Activated effector memory CD4-positive, alpha-beta T cell treated with anti-CD3 and anti-CD28 coated beads, Interleukin-2, amount 50 U/mL, for 16 hours (primary cell): ENCODE measurements around the gene XRCC1.
"Not testable (repeated sequence)": the region's sequence is repeated elsewhere in the genome, so short reads cannot be mapped to it uniquely, and the experiment has no call there.

ENCODE experiments used
- DNase-seq: peaks from one replicate; pipeline ENCODE4 v3.0.0-alpha.2; 2020

The XRCC1 gene

DNA sequence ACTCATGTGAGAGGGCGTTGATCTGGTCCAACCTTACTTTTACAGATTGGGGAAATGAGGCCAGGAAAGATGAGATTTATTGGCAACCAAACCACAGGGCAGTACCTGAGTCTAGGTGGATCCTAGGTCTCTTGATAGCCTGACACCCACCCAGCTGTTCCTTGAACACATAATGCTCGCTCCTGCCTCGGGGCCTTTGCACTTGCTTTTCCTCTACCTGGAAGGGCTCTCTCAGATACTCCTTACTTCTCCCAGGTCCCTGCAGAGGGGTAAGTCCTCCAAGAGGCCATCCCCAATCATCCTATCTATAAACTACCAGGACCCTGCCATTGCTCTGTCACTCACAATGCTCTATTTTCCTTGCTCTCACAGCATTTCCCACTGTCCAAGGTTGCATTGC, 34.9 kb downstream of the XRCC1 start:
- no peak for DNase-seq

- DNase-seq, result no peak
Measured at GRCh38 chr19:43538922-43539321, 36.4 kb downstream of the XRCC1 start.

DNA sequence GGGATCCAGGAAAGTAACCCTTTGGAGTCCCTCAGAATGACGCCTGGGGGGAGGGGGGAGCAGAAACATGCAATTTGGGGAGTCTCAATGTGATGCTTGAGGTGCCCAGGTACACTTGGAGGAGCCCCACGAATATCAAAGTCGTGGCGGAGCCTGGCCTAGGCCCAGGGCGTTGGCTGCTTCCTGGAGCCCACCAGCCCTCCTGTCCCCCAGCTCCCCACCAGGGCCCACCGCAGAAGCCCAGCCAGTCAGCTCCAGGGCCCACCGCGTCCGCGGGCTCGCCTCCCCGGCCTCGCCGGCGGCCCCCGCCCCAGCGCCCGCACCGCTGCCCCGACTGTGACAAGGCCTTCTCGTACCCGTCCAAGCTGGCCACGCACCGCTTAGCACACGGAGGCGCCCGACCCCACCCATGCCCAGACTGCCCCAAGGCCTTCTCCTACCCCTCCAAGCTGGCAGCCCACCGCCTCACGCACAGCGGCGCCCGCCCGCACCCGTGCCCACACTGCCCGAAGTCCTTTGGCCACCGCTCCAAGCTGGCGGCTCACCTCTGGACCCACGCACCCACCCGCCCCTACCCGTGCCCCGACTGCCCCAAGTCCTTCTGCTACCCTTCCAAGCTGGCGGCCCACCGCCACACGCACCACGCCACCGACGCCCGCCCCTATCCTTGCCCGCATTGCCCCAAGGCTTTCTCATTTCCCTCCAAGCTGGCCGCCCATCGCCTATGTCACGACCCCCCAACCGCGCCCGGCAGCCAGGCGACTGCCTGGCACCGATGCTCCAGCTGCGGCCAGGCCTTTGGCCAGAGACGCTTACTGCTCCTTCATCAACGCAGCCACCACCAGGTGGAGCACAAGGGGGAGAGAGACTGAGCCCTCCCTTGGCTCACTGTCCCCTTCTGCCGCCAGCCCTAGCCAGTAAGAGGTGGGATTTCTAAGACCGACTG, 40.2 kb downstream of the XRCC1 start:
- DNase-seq, result peak; percentile 74

GRCh38 chr19:43534305-43534815, 41.0 kb downstream of the XRCC1 start:
- DNase-seq, result no peak

GRCh38 chr19:43533546-43534304, 41.6 kb downstream of the XRCC1 start:
- DNase-seq, result peak; percentile 96

DNA sequence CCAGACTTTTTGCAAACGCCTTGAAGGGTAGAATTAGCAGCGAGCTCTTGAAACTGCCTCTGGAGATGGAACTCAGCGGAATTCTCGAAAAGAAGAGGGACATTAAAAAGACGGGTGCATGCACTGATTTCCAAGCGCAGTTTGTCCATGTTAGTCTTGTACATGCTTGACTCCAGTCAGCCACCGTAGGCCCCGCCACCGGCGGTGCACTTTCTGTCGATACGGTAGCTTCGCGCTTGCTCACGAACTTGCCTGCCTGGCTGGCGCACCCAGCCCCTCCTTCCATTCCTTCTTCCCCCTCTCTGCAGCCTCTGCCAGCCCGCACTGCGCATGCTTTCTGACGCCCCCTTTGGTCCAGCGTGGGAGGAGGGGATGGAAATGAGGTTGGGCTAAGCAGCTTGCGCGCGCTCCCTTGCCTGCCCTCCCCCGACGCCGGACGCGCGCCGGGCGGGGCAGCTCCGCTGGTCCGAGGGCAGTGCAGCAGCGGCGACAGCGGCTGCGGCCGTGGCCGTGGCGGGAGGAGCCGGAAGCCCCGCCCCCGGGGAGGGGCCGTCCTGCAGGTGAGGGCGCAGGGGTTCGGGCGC, 42.3 kb downstream of the XRCC1 start, which contains the start of gene ZNF575:
ZNF575 (plus strand) TSS at position 227 of the 584 bp plus-strand sequence. CDS start 1,235 bp downstream, outside the sequence.
- DNase-seq, result peak; percentile 94

DNA sequence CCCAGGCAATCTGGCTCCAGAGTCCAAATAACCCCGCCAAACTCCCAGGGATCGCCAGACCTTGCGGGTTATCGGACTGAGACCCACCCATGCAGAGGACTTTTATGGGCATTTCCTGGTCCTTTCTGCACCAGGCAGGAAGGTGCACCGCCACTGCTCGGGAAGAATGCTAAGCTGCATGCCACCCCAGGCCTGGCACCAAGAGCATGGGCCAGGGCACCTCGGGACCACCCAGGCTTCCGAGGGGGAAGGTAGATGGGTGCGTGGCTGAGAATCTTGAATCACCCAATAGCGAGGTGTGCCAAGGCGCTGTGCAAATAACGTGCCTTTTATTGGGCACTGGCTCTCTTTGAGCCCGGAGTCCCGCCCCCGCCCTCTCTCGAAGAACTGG, 42.8 kb downstream of the XRCC1 start:
- no peak for DNase-seq

- DNase-seq, result no peak
Measured at GRCh38 chr19:43527860-43528622, 47.3 kb downstream of the XRCC1 start.

DNA sequence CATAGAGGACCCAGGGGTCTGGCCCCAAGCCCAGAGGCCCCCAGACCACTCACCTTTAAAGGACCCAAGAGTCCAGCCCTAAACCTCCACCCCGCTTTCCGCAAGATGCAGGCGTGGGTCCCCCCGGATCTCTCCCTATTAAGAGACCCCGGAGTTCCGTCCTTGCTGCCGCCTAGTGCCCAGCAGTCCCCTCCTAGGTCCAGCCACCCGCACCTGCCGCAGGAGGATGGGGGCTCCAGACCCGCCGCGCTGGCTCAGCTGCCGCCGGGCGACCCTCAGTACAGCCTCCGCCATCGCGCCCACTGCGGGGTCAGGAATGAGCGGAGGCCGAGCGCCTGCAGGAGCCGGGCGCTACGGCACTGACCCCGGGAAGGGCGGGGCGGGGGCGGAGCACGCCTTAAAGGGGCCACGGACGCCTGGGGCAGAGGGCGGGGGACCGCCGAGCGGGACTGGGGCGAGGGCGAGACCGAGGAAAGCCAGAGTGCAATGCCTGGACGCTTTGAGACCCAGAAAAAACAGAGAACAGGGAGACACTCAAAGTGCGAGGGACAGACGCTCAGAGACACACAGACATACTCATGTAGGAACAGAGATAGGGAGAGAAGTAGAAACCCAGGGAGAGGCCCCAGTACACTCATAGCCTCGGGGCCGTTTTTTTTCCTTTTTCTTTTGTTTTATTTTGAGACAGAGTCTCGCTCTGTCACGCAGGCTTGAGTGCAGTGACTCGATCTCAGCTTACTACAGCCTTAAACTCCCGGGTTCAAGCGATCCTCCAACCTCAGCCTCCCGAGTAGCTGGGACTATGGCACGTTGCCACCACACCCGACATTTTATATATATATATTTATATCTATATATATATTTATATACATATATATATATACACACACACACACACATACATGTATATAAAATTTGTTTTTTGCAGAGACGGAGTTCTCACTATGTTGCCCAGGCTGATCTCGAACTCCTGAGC, 48.2 kb downstream of the XRCC1 start, which contains the start of gene ETHE1:
ETHE1 (minus strand) TSS at position 318 of the 976 bp plus-strand sequence; CDS start at position 294, 24 bp downstream.
- DNase-seq, result peak; percentile 92

- peak; percentile 74 for DNase-seq
Measured at GRCh38 chr19:43525836-43526771, 49.2 kb downstream of the XRCC1 start.

DNA sequence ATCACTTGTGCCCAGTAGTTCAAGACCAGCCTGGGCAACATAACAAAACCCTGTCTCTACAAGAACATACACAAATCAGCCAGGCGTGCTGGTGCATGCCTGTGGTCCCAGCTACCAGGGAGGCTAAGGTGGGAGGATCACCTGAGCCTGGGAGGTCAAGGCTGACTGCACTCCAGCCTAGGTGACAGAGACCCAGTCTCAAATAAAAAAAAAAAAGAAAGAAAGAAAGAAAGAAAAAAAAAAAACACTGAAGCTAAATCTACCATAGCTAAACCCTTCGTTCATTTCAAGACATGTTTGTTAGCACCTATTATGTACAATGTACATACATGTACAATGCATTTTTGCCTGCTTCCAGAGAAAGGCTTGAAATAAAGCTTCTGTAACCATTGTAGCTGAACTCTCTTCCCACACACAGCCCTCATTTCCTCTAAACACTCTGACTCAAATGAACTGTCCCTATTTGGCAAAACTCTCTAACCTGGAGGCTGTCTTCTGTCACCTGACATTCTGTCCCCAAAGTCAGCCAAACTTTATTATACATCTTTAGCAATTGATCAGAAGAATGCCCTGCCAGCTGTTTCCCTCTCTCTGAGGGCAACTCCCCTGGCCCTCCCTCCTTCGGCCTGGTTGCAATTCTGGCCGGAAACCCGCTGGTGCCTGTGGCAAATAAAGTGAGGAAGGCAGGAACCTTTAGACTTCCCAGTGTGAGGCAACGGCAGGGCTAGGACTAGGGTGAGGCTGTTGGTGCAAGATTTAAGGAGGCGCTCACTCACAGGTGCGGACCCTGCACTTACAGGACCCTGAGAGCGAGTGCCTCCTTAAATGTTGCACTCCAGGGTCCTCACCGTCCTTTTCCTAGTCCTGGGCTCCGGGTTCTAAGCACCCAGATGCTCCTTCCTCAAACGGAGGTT, 50.1 kb downstream of the XRCC1 start:
- peak; percentile 79 for DNase-seq

GRCh38 chr19:43523696-43524095, 51.6 kb downstream of the XRCC1 start:
- DNase-seq, result not testable (repeated sequence)

GRCh38 chr19:43522929-43523328, 52.4 kb downstream of the XRCC1 start:
- no peak for DNase-seq

- DNase-seq, result peak; percentile 93
Measured at GRCh38 chr19:43519436-43520088, 55.8 kb downstream of the XRCC1 start.

DNA sequence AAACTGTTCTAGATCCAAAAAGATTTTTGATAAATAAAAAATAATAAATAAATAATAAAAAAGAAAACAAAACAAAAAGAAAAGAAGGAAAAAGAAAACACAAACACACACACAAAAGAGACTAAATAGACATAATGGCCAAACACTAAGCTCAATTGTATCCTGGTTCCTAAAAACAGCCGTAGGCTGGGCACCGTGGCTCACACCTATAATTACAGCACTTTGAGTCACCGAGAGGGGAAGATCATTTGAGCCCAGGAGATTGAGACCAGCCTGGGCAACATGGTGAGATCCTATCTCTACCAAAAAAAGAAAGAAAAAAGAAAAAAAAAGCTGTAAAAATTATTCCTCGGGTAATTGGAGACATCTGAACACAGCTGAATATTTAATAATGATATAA, 57.3 kb downstream of the XRCC1 start:
- DNase-seq, result no peak

GRCh38 chr19:43512399-43512798, 62.9 kb downstream of the XRCC1 start:
- not testable (repeated sequence) for DNase-seq

DNA sequence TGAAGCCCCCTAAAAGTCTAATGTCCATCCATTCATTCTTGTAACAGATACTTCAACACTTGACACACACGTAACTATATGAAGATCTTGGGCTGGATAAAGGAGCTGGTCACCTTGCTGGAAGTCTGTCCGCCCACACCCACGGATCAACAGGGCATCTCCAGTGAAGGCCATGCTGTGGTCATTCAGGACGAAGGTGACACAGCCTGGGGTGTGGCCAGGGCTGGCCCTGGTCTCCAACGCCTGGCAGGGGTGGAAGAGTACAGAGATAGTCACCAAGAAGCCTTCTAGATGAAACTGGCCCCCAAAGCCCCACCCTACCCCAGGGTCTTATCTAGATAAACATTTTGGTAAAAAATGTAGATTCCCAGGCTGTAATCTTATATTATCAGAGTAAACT, 64.0 kb downstream of the XRCC1 start:
- DNase-seq, result no peak

DNA sequence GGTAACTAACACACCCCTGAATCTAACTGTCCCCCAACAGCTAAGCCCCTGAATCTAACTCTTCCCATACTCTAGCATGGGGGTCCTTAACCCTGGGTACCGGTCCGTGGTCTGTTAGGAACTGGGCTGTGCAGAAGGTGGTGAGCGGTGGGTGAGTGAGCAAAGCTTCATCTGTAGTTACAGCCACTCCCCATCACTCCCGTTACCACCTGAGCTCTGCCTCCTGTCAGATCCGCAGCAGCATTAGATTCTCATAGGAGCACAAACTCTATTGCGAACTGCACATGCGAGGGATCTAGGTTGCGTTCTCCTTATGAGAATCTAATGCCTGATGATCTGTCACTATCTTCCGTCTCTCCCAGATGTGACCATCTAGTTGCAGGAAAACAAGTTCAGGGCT, 64.6 kb downstream of the XRCC1 start:
- DNase-seq, result no peak
